Small intestine (tissue), 7 donors: Measurements from ENCODE around the gene IGLL1. TPM values are rescaled to one million over a fixed set of nuclear protein-coding genes. Genes with fewer than 3 reads are reported as not detected.
"Not testable (repeated sequence)": the region's sequence is repeated elsewhere in the genome, so short reads cannot be mapped to it uniquely, and the experiment has no call there.

Experiments used
- DNase-seq, 2 donors: peaks; one replicate each; pipeline versions ENCODE4 v3.0.0 to v3.0.0-alpha.2; 2013
- FAIRE-seq: peaks from 2 replicates; lab custom pipeline; 2012; peaks lifted over from hg19 to GRCh38; lab: Jason Lieb, UNC
- H3K27ac ChIP-seq, 3 donors: one replicate each; pipeline ENCODE4 v1.5.1; 2013; ENCODE audit warnings: low read length in 2 of 3, mild to moderate bottlenecking in 2 of 3, control low read depth in 1 of 3, inconsistent platforms in 1 of 3, low read depth in 1 of 3, moderate library complexity in 1 of 3
- H3K27me3 ChIP-seq, 3 donors: one replicate each; pipeline ENCODE4 v1.6.1; 2013; ENCODE audit warnings: low read length in 3 of 3, inconsistent platforms in 1 of 3; ENCODE audit not compliant: control insufficient read depth in 3 of 3, insufficient read depth in 3 of 3
- H3K36me3 ChIP-seq, 3 donors: one replicate each; pipeline ENCODE4 v1.6.1; 2013; ENCODE audit warnings: low read length in 3 of 3, inconsistent platforms in 1 of 3, low read depth in 1 of 3, mild to moderate bottlenecking in 1 of 3, moderate library complexity in 1 of 3; ENCODE audit not compliant: control insufficient read depth in 3 of 3, insufficient read depth in 2 of 3
- H3K4me1 ChIP-seq, 3 donors: one replicate each; pipeline ENCODE4 v1.6.1; 2013; ENCODE audit warnings: low read length in 2 of 3, inconsistent platforms in 1 of 3, low read depth in 1 of 3, mild to moderate bottlenecking in 1 of 3, moderate library complexity in 1 of 3; ENCODE audit not compliant: control insufficient read depth in 3 of 3, insufficient read depth in 2 of 3
- H3K4me3 ChIP-seq, 3 donors: one replicate each; pipeline ENCODE4 v1.5.1; 2013; ENCODE audit warnings: low read length in 3 of 3, control low read depth in 1 of 3, inconsistent platforms in 1 of 3, low read depth in 1 of 3, mild to moderate bottlenecking in 1 of 3, moderate library complexity in 1 of 3
- H3K9me3 ChIP-seq, 2 donors: one replicate each; pipeline ENCODE4 v1.6.1; 2013; ENCODE audit warnings: low read depth in 1 of 2, low read length in 1 of 2; ENCODE audit not compliant: control insufficient read depth in 2 of 2, insufficient read depth in 1 of 2
- WGBS, 3 donors: extraction: QIAGEN DNeasy Blood & Tissue Kit; methylation state at CpG; one replicate each; pipeline ENCODE4 v1.1.7; 2013; 5-methylcytosine and 5-hydroxymethylcytosine counted together
- polyA plus RNA-seq, 4 donors: library from polyadenylated mRNA; stranded (reverse) in 3 of 4; unstranded in 1 of 4; fragments of 200-250 nt in 3 of 4; fragments of 120-200 nt in 1 of 4; gene quantifications; one replicate each; pipeline versions ENCODE4 v1.2.1 to v1.2.3, GENCODE V29; 2013
- donor health status: healthy with polysubstance abuse.
- donor health status: control.
- donor health status: control.
- donor health status: Bipolar disorder and iron deficiency.
- donor health status: healthy.

The IGLL1 gene
- polyA plus RNA-seq, 4 donors: 1.3 TPM; not detected in 3

DNA sequence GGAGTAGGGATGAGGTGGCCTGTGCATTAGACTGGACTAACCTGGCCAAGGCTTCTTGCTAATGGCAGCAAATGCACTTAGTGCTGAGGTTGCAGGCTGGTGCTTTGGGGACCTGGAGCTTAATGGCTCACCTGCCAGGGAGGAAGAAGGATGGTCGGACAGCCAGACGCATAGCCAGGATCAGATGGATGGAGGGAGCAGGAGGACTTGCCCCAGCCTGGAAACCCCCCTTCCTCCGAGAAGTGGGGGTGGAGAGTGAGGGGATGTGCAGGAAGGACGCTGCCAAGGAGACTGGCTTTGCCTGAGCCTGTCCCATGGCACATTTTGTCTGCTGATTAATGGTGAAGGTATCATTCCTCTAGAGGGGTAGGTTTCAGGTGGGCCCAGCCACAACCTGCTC lies 17.9 kb downstream of the IGLL1 start:
- no peaks in the 10 kb centered on the region for H3K36me3 ChIP-seq
- H3K27ac ChIP-seq: no peak overlapping the region
- WGBS, 3 donors: 79 to 85% (median 83%) methylated on average over 4 of the region's 4 CpGs
- DNase-seq (no peak), FAIRE-seq (no peak)
- H3K27me3 ChIP-seq: peaks cover 4 to 7% (median 6%) of the 10 kb centered on the region in 3 donors
- H3K9me3 ChIP-seq: no peaks in the 10 kb centered on the region
- peaks cover 0 to 5% (median 0%) of the 10 kb centered on the region in 3 donors for H3K4me1 ChIP-seq
- no peak overlapping the region for H3K4me3 ChIP-seq

DNA sequence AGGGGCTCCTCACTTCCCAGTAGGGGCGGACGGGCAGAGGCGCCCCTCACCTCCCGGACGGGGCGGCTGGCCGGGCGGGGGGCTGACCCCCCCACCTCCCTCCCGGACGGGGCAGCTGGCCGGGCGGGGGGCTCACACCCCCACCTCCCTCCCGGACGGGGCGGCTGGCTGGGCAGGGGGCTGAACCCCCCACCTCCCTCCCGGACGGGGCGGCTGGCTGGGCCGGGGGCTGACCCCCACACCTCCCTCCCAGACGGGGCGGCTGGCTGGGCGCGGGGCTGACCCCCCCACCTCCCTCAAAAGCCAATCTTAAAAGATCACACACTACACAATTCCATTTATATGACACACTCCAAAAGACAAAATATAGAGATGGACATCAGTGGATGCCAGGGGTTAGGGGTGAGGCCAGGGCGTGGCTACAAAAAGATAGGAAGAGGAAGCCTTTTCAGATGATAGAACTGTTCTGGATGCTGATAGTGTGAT lies 19.0 kb downstream of the IGLL1 start:
- FAIRE-seq: not testable (repeated sequence)

DNA sequence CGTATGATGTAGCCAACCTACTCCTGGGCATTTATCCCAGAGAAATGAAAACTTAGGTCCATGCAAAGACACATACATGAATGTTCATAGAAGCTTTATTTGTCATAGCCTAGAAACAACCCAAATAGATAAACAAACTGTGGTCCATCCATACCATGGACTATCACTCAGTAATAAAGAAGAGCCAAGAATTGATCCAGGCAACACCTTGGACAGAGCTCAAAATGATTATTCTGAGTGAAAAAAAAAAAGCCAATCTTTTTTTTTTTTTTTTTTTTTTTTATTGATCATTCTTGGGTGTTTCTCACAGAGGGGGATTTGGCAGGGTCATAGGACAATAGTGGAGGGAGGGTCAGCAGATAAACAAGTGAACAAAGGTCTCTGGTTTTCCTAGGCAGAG lies 19.9 kb downstream of the IGLL1 start:
- WGBS, 3 donors: 41 to 52% (median 45%) methylated on average over 1 of the region's 1 CpG
- not testable (repeated sequence) for H3K4me3 ChIP-seq, H3K27ac ChIP-seq, H3K9me3 ChIP-seq, H3K36me3 ChIP-seq, DNase-seq, H3K4me1 ChIP-seq, FAIRE-seq, H3K27me3 ChIP-seq

More for the DNA sequence above, 19.0 kb downstream of the IGLL1 start:
- not testable (repeated sequence) for H3K4me3 ChIP-seq, H3K27me3 ChIP-seq, DNase-seq, H3K9me3 ChIP-seq, H3K4me1 ChIP-seq, H3K36me3 ChIP-seq, H3K27ac ChIP-seq
- 77 to 87% (median 78%) methylated on average over 12 to 24 of the region's 24 CpGs for whole genome bisulfite sequencing, 3 donors

DNA sequence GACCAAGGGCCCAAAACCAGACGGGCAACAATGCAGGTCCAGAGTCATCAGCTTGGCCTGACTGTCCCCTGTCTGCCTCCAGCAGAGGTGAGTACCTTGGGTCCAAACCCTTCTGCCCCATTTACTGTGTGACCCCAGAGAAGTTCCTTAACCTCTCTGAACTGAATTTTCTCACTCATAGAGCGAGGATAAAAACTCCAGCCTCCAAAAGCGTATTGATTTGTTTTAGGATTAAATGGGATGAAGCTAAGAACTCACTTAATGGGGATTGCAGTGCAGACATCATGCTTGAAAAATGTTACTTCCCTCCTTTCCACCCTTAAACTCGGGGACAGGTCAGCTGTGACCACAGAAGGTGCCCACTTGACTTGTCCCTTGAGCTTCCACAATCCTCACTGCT lies 22.6 kb downstream of the IGLL1 start:
- H3K4me1 ChIP-seq: no peaks in the 10 kb centered on the region
- H3K4me3 ChIP-seq: no peak overlapping the region
- no peak for FAIRE-seq
- H3K36me3 ChIP-seq: no peaks in the 10 kb centered on the region
- no peaks in the 10 kb centered on the region for H3K27me3 ChIP-seq
- H3K27ac ChIP-seq: no peak overlapping the region
- no peak for DNase-seq
- 79 to 82% (median 80%) methylated on average over 4 of the region's 4 CpGs for WGBS, 3 donors
- H3K9me3 ChIP-seq: no peaks in the 10 kb centered on the region

DNA sequence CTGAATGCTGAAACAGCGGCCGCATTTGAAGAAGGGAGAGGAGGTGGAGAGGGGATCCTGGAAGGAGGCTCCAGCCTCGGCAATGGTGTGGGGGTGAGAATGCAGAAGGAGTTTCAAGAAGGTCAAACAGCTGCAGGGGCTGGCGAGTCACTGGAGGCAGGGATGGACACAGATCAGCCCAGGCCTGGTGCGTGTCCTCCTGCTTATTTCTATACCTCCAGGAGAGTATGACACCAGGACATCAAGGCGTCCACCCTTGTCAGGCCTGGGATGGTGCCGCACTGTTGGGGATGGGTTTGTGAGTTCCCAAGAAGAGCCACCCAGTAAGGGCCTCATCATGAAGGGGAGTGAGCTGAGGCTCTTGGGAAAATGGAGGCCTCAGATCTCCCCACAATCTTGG lies 23.1 kb downstream of the IGLL1 start:
- FAIRE-seq: no peak
- WGBS, 3 donors: 81 to 83% (median 82%) methylated on average over 7 of the region's 7 CpGs
- Histone ChIP-seq H3K4me1 (no peaks in the 10 kb centered on the region), H3K27ac (no peak overlapping the region), H3K27me3 (no peaks in the 10 kb centered on the region), H3K36me3 (no peaks in the 10 kb centered on the region), H3K9me3 (no peaks in the 10 kb centered on the region), H3K4me3 (no peak overlapping the region)
- DNase-seq: no peak

DNA sequence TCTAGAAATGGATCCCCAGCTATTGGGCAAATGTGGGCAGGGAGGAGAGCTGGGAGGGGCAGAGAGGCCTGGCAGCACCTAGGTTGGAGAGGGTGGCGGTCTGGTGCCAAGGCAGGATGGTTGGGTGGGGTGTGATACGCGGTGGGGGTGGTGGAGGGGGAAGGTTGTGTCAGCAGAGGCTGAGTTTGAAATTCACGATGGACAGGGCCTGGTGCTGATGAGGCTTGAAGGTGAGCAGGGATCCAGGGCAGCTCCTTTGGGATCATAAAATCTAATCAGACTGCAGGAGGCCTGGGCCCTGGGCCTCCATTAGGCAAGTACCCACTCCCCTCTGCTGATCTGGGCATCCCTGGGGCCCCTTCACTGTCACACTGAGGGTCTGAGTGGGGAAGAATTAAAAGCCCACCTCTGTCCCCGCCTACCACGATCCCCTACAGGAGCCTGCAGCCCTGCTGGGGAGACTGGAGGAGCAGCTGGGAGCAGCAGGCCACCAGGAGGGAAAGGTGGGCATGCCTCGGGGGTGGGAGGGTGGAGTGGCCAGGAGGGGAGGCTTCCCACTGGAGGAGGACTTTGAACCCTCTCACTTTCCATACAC lies 24.0 kb downstream of the IGLL1 start:
- no peaks in the 10 kb centered on the region for H3K9me3 ChIP-seq
- DNase-seq (no peak), FAIRE-seq (no peak)
- H3K4me3 ChIP-seq: no peak overlapping the region
- no peaks in the 10 kb centered on the region for H3K4me1 ChIP-seq
- no peak overlapping the region for H3K27ac ChIP-seq
- no peaks in the 10 kb centered on the region for H3K27me3 ChIP-seq
- H3K36me3 ChIP-seq: no peaks in the 10 kb centered on the region
- WGBS, 3 donors: 33 to 53% (median 34%) methylated on average over 7 of the region's 7 CpGs

DNA sequence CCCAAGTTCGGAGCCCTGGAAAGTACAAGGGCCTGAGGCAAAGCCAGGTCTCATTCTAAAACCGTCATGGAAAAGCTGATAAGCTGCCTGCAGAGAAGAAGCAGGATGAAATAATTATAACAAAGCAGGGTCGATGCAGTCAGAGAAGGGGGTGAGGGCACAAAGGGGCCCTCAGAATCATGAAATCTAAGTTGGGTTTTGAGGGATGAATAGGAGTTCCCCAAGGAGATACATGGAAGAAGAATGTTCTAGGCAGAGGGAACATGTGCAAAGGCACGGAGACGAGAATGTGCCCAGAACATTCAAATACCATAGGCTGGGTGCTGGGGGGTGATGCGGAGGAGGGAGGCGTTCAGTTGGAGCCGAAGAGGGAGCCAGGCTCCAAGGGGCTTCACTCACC lies 25.0 kb downstream of the IGLL1 start:
- no peak for FAIRE-seq
- H3K9me3 ChIP-seq: no peaks in the 10 kb centered on the region
- H3K36me3 ChIP-seq: no peaks in the 10 kb centered on the region
- H3K27ac ChIP-seq: no peak overlapping the region
- 74 to 87% (median 83%) methylated on average over 8 of the region's 8 CpGs for WGBS, 3 donors
- no peaks in the 10 kb centered on the region for H3K27me3 ChIP-seq
- no peak overlapping the region for H3K4me3 ChIP-seq
- no peaks in the 10 kb centered on the region for H3K4me1 ChIP-seq
- DNase-seq: no peak

DNA sequence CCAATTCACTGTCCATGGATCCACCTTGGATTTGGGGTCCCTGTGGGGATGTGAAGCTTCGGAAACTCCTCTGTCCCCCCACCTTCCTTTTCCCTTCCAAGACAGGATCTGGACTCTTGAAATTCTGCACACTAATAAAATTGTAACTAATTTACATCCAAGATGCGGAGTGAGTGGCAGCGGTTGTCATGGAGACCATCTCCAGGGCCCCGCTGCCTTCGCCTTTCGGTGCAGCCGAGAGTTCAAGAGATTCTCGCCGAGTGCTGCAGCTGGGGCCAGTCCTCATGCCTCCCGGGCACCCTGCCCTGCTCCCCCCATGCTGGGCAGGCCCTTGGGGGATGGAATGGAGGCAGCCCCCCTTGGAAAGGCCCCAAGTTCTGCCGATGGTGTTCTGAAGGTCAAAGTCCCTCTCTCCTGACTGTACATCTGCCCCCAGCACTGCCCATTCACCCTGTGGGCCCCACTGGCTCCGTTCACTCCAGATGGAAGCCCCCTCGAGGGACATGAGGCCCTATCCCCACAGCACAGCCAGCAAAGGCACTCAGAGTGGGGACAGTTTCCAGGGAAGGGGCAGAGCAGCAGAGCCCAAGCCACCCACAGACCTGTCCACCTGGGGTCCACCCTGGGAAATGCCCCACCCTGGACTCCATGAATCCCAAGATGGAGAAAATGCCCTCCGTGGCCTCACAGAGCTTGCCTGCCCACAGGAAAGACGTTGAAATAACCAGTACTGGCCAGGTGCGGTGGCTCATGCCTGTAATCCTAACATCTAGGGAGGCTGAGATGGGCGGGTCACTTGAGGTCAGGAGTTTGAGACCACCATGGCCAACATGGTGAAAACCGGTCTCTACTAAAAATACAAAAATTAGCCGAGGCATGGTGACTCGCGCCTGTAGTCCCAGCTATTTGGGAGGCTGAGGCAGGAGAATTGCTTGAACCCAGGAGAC lies 25.9 kb downstream of the IGLL1 start:
- 79 to 82% (median 81%) methylated on average over 21 of the region's 21 CpGs for WGBS, 3 donors
- no peak for FAIRE-seq

More for the DNA sequence above, 25.9 kb downstream of the IGLL1 start:
- no peak overlapping the region for H3K27ac ChIP-seq
- no peaks in the 10 kb centered on the region for H3K27me3 ChIP-seq
- no peak overlapping the region for H3K4me3 ChIP-seq
- peaks cover 0 to 5% of the 10 kb centered on the region in 2 donors for H3K9me3 ChIP-seq
- H3K36me3 ChIP-seq: no peaks in the 10 kb centered on the region
- H3K4me1 ChIP-seq: no peaks in the 10 kb centered on the region
- no peak for DNase-seq
